ENCODE results near the gene BFSP2.

Gene BFSP2

GRCh38 chr3:133396906-133397305 is 3.0 kb upstream of the BFSP2 start:
- no peak for TF ChIP-seq CTCF (IDR thresholded peaks at IDR 0.05; ENCODE audit: low read depth, low read length, missing control alignments)
- no peak for DNase-seq (ENCODE audit: extremely low read depth, low read depth)
- H3K4me3 ChIP-seq (replicated peaks; ENCODE audit: low read depth, low read length), result no peak overlapping the region

GRCh38 chr3:133401374-133402135 is 1.7 kb downstream of the BFSP2 start:
- DNase-seq (ENCODE audit: extremely low read depth, low read depth), result no peak
- no peak overlapping the region for H3K4me3 ChIP-seq (replicated peaks; ENCODE audit: low read depth, low read length)
- TF ChIP-seq CTCF (IDR thresholded peaks at IDR 0.05; ENCODE audit: low read depth, low read length, missing control alignments), result no peak

GRCh38 chr3:133404920-133405319 is 5.1 kb downstream of the BFSP2 start:
- TF ChIP-seq CTCF (IDR thresholded peaks at IDR 0.05; ENCODE audit: low read depth, low read length, missing control alignments), result no peak
- no peak for DNase-seq (ENCODE audit: extremely low read depth, low read depth)
- no peak overlapping the region for H3K4me3 ChIP-seq (replicated peaks; ENCODE audit: low read depth, low read length)

- no peak for DNase-seq (ENCODE audit: extremely low read depth, low read depth)
- TF ChIP-seq CTCF (IDR thresholded peaks at IDR 0.05; ENCODE audit: low read depth, low read length, missing control alignments), result no peak
- no peak overlapping the region for H3K4me3 ChIP-seq (replicated peaks; ENCODE audit: low read depth, low read length)
These were observed 8.5 kb downstream of the BFSP2 start for GRCh38 chr3:133408366-133408765.

GRCh38 chr3:133408961-133409360 is 9.1 kb downstream of the BFSP2 start:
- no peak overlapping the region for H3K4me3 ChIP-seq (replicated peaks; ENCODE audit: low read depth, low read length)
- DNase-seq (ENCODE audit: extremely low read depth, low read depth), result no peak
- TF ChIP-seq CTCF (IDR thresholded peaks at IDR 0.05; ENCODE audit: low read depth, low read length, missing control alignments), result no peak

GRCh38 chr3:133410191-133410892 is 10.5 kb downstream of the BFSP2 start:
- no peak for TF ChIP-seq CTCF (IDR thresholded peaks at IDR 0.05; ENCODE audit: low read depth, low read length, missing control alignments)
- no peak overlapping the region for H3K4me3 ChIP-seq (replicated peaks; ENCODE audit: low read depth, low read length)
- no peak for DNase-seq (ENCODE audit: extremely low read depth, low read depth)
